Mucosa of gallbladder (tissue), 1 donor: ENCODE measurements around the gene ACER3. TPM values are rescaled to one million over a fixed set of nuclear protein-coding genes. Genes with fewer than 3 reads are reported as not detected.
"Not testable (repeated sequence)": the region's sequence is repeated elsewhere in the genome, so short reads cannot be mapped to it uniquely, and the experiment has no call there.

Source experiments
- DNase-seq: peaks from one replicate; pipeline ENCODE4 v3.0.0-alpha.2; 2020; ENCODE audit warnings: low spot score
- total RNA-seq: library from RNA; stranded (reverse); gene quantifications from one replicate; pipeline ENCODE4 v1.2.1, GENCODE V29; 2021
- donor health status: DM: no; HTN: no; CAD: no.

Gene ACER3
- total RNA-seq, 1 donor from 2014 or later: 23.5 TPM

DNA sequence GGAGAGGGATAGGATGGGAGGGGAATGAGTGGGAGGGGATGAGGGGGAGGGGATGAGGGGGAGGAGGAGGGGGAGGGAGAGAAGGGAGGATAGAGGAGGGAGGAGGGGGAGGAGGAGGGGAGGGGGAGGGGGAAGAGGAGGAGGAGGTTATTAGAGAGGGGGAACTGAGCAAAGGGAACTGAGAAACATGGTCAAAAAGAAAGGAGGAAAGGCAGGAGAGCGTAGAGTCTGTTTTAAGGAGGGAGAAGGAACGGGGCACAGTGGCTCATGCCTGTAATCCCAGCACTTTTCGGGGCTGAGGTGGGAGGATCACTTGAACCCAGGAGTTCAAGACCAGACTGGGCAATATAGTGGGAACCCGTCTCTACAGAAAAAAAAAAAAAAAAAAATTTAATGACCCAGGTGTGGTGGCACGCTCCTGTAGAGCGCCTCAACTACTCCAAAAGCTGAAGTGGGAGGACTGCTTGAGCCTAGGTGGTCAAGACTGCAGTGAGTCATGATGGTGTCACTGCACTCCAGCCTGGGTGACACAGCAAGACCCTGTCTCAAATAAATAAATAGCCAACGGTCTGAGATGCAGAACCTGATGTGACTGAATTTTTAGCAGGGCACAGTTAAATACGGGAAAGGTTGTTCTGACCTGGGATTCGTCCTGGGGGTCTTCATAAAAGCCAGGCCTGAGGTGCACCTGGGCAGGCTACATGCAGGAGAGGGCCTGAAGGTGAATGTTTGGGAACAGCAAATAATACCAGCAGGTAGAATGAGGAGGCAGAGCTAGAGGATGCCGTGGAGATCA lies 177.5 kb downstream of the ACER3 start:
- no peak for DNase-seq

DNA sequence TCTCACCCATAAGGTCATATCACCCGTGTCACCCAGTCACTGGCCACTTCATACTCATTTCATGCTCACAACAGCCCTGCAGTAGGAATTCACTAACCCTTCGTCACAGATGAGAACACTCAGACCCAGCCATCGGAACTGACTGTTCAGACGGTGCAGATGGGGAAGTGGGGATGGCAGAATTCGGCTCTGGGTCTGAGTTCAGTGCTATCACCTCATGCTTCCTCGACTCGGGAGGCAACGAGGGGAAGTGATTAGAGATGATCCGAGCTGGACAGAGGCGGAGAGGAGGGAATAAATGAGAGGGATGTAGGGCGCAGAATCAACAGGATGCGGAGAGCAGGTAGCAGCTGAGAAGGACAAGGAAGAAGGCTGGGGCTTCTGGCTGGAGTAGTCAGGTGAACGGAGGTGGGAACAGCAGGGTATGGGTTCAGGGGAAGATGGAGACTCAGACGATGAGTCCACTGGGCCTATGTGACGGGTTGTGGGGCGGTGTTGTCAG lies 178.2 kb downstream of the ACER3 start:
- no peak for DNase-seq

DNA sequence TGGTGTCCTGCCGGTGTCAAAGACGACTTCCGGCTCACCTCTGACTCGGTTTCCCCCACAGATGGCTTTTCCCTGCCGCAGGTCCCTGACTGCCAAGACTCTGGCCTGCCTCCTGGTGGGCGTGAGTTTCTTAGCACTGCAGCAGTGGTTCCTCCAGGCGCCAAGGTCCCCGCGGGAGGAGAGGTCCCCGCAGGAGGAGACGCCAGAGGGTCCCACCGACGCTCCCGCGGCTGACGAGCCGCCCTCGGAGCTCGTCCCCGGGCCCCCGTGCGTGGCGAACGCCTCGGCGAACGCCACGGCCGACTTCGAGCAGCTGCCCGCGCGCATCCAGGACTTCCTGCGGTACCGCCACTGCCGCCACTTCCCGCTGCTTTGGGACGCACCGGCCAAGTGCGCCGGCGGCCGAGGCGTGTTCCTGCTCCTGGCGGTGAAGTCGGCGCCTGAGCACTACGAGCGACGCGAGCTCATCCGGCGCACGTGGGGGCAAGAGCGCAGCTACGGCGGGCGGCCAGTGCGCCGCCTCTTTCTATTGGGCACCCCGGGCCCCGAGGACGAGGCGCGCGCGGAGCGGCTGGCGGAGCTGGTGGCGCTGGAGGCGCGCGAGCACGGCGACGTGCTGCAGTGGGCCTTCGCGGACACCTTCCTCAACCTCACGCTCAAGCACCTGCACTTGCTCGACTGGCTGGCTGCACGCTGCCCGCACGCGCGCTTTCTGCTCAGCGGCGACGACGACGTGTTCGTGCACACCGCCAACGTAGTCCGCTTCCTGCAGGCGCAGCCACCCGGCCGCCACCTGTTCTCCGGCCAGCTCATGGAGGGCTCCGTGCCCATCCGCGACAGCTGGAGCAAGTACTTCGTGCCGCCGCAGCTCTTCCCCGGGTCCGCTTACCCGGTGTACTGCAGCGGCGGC lies 179.0 kb downstream of the ACER3 start:
- peak; percentile 37 for DNase-seq

DNA sequence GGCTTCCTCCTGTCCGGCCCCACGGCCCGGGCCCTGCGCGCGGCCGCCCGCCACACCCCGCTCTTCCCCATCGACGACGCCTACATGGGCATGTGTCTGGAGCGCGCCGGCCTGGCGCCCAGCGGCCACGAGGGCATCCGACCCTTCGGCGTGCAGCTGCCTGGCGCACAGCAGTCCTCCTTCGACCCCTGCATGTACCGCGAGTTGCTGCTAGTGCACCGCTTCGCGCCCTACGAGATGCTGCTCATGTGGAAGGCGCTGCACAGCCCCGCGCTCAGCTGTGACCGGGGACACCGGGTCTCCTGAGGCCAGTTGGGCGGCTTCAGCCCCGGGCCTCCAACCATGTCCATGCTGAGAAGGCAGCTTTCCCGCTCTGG lies 179.7 kb downstream of the ACER3 start:
- DNase-seq: no peak

DNA sequence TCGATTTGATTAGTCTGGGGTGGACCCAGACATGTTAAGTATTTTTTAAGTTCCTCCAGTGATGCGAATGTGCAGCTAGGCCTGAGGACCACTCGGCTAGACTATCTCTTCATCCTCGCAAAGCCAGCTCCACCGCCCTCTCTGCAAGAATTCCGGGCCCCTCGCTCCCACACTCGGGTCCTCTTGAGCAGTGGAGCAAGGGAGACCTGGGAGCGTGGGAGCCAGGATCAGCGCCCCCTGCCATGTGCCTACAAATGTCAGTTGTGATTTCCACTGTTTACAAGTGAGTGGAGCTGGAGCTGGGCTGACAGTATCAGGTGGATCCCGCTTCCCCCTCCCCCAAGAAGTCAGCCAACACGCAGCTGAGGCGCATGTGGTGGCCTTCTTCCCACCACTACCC lies 180.2 kb downstream of the ACER3 start:
- no peak for DNase-seq

DNA sequence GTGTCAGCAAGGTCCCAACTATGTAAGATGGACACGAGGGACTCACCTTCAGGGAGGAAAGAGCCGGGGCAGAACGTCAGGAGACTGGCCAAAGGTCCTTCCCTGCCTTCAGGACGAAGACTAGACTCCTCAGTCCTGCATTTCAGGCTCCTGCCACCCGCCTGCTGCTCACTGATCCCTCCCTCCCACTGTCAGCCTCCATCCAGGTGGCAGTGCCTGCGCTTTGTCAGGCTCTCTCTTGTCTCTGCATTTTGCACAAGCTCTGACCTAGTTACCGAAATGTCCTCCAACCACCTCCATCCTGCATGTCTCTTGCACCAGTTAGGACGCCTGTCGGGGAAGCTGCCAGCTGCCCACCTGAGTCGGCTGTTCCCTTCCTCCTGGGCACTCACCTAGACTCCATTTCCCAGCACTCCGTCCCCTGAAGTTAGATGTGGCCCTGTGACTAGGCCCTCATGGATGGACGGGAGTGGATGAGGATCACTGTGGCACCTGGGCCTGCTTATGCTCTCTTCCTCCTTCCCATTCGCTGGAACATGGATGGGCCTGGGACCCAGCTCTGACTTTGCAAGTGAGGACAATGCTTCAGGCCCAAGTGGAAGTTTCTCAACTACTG lies 181.5 kb downstream of the ACER3 start:
- DNase-seq: no peak

DNA sequence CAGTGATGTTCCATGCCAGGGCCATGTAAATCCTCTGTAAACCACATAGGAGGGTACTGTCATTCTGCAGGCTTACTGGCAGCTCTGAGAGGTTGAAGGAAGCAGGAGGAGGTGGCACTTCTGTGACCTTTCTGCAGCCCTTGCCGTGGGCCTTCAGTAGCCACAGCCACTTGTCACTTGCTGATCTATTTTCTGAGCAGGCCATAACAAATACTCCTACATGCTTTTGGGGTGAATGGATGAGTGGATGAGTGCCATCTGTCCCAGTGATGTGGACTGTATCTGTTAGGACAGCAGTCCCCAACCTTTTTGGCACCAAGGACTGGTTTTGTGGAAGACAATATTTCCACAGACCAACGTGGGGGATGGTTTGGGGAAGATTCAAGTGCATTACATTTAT lies 183.6 kb downstream of the ACER3 start:
- no peak for DNase-seq

DNA sequence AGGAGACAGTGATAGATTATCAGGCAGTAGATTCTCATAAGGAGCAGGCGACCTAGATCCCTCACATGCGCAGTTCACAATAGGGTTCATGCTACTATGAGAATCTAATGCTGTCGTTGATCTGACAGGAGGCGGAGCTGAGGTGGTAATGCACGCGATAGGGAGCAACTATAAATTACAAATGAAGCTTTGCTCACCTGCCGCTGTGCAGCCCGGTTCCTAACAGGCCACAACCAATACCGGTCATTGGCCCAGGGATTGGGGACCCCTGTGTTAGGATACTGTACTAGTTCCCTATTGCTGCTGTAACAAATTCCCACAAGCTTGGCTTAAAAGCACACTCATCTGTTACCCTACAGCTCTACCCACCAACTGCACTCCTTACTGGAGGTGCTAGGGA lies 184.2 kb downstream of the ACER3 start:
- no peak for DNase-seq

DNA sequence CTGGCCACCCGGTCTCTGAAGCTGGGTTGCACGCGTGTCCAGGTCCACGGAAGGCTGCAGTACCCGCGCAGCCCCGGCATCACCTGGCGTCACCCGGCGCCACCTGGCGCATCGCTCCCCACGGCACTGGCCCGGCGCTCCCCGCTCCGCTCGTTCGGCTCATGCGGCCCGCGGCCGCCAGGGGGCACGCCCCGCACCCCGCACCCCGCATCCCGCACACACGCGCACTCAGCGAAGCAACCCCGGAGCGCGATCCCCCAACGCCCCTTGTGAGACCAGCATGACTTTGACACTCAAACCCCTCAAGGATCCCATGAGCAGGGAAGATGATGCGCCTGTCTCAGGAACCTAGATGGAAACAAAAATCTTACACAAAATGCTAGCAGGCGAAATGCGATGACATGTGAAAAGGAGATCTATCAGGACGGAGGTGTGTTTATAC lies 185.4 kb downstream of the ACER3 start:
- peak; percentile 50 for DNase-seq

DNA sequence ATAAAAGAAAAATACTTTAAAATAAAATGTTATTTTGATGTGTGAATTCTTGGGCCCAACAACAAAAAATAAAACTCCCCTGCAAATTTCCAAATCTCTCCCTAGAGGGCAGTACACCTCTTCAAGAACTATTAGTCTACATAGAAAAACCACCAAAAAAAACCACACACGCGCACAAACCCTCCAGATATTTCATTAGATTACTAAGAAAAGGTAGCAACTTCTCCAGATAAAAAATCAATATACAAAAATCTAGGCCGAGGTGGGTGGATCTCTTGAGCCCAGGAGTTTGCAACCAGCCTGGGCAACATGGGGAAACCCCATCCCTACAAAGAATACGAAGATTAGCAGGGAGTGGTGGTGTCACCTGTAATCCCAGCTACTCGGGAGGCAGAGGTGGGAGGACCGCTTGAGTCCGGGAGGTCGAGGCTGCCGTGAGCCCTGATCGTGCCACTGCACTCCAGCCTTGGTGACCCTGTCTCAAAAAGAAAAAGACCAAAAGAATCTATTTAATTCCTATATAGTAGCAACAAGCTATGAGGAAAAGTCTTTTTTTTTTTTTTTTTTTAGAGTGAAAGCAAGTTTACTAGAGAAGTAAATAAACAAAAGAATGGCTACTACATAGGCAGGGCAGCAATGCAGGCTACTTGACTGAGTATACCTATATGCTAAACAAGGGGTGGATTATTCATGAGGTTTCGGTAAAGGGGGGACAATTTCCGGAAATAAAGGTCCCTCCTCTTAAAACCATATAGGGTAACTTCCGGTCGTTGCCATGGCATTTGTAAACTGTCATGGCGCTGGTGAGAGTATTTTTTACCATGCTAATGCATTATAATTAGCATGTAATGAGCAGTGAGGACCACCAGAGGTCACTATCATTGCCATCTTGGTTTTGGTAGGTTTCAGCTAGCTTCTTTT lies 186.5 kb downstream of the ACER3 start:
- DNase-seq: peak; percentile 94

DNA sequence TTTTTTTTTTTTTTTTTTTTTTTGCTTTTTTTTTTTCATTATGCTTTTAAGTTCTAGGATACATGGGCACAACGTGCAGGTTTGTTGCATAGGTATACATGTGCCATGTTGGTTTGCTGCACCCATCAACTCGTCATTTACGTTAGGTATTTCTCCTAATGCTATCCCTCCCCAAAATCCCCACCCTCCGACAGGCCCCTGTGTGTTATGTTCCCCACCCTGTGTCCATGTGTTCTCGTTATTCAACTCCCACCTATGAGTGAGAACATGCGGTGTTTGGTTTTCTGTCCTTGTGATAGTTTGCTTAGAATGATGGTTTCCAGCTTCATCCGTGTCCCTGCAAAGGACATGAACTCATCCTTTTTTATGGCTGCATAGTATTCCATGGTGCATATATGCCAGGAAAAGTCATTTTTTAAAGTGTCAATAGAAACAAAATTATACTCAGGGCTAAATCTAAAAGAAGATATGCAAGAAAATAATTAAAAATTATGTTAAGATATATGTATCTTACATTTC lies 187.3 kb downstream of the ACER3 start:
- DNase-seq: not testable (repeated sequence)

DNA sequence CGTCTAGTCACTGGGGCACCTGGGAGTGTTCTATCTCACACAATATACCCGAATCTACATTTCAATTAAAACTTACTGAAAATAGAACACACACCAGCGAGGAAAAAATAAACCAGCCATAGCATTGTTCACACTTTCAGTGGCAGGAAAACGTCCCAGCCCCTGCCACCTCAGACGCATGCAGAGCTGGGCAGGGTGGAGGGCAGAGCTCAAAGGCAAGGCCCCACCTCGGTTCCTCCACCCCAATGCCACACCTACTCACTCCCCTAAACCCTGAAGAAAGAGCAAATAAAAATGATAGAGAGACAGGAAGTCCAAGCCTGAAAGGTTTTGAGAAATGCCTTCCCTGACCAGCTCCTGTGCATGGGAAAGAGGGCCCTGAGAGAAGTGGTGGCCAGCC lies 188.3 kb downstream of the ACER3 start:
- DNase-seq: no peak

DNA sequence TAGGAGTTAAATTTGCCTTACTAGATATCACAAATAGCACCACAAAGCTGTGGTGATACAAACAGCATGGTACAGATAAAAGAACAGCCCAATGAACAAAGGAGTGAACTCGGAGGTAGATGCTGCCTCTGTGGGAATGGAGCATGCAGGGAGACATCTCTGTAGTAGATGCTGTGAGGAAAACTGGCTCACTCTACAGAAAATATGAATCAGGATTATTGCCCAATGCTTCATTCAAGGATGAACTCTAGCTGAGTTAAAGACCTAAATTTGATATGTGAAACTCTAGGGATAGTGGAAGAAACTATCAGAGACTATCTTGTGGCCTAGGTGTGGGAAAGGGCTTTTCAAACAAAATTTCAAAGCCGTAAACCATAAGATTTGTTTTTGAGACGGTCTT lies 190.8 kb downstream of the ACER3 start:
- no peak for DNase-seq

DNA sequence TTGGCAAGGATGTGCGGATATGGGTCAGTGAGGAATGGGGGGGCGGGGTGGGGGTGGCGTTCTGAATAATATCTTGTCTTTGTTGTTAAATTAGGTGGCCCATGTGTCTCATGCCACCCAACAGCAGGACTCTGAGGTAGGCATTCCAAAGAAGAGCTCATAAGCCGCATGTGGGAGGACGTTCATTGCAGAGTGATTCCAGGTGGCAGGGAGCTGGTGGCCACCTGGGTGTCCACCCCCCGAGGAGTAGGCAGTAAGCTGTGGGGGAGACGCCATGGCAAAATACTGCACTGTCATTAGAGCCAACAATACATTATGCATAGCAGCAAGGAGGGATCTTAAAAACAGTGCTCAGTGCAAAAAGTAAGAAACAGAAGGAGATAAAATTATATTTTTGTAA lies 191.8 kb downstream of the ACER3 start:
- DNase-seq: no peak

DNA sequence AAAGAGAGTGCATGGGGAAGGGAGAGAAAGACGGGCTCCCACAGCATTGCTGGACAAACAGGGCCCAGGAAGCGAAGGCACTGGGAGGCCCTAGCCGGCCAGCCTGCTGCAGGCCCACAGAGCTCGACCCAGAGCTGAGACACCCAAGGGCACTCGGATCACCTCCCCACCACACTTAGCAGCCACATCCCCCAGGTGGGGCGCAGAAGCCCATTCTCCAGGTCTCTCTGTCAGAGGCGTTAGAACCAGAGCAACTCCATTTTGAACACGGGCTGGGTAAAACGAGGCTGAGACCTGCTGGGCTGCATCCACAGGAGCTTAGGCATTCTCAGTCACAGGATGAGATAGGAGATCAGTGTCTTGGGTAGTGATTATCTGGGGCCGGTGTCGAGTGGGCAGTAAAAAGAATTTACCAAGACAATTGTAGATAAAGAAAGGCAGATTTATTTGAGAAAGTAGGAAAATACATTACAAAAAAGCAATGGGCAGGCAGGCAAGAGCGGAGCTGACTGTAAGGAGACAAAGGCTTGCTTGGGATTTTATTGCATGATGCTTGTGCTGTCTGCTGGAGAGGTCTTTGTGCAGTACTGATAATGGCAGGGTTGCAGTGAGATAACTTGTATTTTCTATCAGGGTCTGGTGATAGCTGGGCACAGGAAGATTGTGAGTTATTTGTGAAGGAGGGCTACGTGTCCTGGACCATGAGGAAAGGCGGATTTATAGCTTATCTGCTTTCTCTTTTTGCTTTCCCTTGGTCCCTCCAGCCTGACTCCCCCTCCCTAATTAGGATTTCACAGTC lies 192.7 kb downstream of the ACER3 start:
- DNase-seq: no peak

DNA sequence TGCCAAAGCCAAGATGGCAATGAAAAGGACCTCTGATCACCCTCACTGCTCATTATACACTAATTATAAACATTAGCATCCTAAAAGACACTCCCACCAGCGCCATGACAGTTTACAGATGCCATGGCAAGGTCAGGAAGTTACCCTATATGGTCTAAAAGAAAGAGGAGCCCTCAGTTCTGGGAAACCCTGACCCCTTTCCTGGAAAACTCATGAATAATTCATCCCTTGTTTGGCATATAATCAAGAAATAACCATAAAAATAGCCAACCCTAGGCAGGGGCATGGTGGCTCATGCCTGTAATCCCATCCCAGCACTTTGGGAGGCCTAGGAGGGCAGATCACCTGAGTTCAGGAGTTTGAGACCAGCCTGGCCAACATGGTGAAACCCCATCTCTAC lies 193.4 kb downstream of the ACER3 start:
- no peak for DNase-seq

DNA sequence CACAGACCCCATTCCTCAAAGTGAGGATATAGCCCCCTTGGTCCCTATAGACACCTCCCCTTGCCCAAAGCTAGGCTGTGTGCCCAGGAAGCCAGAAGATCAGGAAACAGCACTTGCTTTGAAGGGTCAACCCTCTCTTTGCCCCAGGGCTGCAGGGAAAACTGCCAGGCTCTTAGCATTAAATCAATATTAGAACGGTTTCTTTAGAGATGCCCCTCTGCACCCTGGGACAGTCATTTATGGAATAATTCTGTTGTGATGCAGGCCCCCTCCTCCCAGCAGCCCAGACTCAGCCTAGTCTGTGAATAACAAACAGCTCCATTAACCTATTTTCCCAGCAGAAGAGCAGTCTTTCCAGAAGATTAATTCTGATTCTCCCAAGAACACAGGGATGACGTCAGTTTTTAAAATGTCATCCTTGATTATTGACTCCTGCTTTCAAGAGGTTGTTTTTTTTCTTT lies 194.4 kb downstream of the ACER3 start:
- no peak for DNase-seq

DNA sequence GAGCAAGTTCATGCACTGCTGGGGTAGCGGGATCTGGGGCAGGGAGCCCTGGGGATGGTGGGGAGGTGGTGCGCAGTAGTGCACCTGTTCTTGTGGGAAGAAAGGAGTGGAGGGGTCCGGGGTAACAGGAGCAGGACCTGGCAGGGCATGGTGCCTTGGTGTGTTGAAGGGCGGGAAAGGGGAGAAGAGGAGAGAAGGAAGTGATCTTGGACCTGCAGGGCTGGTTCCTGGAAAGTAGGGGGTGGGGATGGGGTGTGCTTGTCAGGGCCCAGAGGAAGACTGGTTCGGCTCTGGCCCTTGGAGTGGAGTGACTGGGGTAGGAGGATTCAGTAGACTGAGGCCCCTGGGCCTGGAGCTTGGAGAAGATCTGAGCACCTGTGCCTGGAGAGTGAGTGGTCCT lies 195.2 kb downstream of the ACER3 start:
- DNase-seq: no peak

DNA sequence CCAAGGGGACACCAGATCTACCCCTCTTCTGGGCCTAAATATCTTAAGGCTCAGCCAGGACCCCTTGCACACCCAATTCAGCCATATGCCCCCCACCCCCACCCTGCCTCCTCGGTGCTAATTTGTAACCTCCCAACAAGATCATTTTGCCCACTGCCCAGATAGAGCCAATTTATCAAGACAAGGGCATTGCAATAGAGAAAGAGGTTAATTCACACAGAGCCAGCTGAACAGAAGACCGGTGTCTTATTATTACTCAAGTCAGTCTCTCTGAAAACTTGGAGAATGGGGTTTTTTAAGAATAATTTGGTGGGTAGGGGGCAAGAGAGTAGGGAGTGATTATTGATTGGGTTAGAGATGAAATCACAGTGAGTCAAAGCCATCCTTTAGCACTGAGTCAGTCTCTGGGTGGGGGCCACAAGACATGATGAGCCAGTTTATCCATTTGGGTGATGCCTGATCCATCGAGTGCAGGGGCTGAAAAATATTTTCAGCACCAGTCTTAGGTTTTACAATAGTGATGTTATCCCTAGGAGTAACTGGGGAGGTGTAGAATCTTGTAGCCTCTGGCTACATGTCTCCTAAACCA lies 196.2 kb downstream of the ACER3 start:
- DNase-seq: no peak
